Neural cell (in vitro differentiated cells): ENCODE results near the gene MDP1. TPM values are rescaled to one million over a fixed set of nuclear protein-coding genes. Genes with fewer than 3 reads are reported as not detected.

ENCODE experiments used
- H2AFZ ChIP-seq: fragments of 200-600, 300-800 bp; sonication (generic), shearing (Covaris generic); 2 replicates; pipeline ENCODE4 v1.6.0; 2014; ENCODE audit warnings: low read depth, mild to moderate bottlenecking, antibody characterized with exemption, low read length, moderate library complexity
- H3F3A ChIP-seq: fragments of 200-600 bp; shearing (Covaris generic); 2 replicates; pipeline ENCODE4 v1.6.1; 2016; ENCODE audit warnings: mild to moderate bottlenecking, moderate library complexity, mixed read lengths, antibody characterized with exemption, low read length; ENCODE audit not compliant: insufficient read depth, poor library complexity, severe bottlenecking
- H3K27ac ChIP-seq: fragments of 200-600, 300-800 bp; sonication (generic), shearing (Covaris generic); 2 replicates; pipeline ENCODE4 v1.5.1; 2014; ENCODE audit warnings: mild to moderate bottlenecking, low read length, moderate library complexity
- H3K27me3 ChIP-seq: fragments of 300-800, 200-600 bp; sonication (generic), shearing (Covaris generic); 2 replicates; pipeline ENCODE4 v1.6.0; 2014; ENCODE audit warnings: mild to moderate bottlenecking, low read depth, low read length, moderate library complexity; ENCODE audit not compliant: insufficient read depth
- H3K36me3 ChIP-seq: fragments of 300-800, 200-600 bp; sonication (generic), shearing (Covaris generic); 2 replicates; pipeline ENCODE4 v1.5.1; 2014; ENCODE audit warnings: mild to moderate bottlenecking, antibody characterized with exemption, low read length, moderate library complexity; ENCODE audit not compliant: insufficient read depth
- H3K4me2 ChIP-seq: fragments of 300-800, 200-600 bp; sonication (generic), shearing (Covaris generic); 2 replicates; pipeline ENCODE4 v1.6.0; 2014; ENCODE audit warnings: mild to moderate bottlenecking, low read length
- H3K4me3 ChIP-seq: fragments of 300-800, 200-600 bp; sonication (generic), shearing (Covaris generic); 2 replicates; pipeline ENCODE4 v1.5.1; 2014; ENCODE audit warnings: mild to moderate bottlenecking, low read length, moderate library complexity
- H3K79me2 ChIP-seq: fragments of 200-600 bp; shearing (Covaris generic); replicated peaks from 2 replicates; pipeline ENCODE4 v1.6.0; 2014; ENCODE audit warnings: mild to moderate bottlenecking, low read length, moderate library complexity; ENCODE audit not compliant: insufficient read depth
- H3K9ac ChIP-seq: fragments of 300-800, 200-600 bp; sonication (generic), shearing (Covaris generic); 2 replicates; pipeline ENCODE4 v1.6.1; 2016; ENCODE audit warnings: mild to moderate bottlenecking, low read length, mixed read lengths
- H3K9me2 ChIP-seq: fragments of 200-600 bp; shearing (Covaris generic); 2 replicates; pipeline ENCODE4 v1.6.1; 2016; ENCODE audit warnings: mild to moderate bottlenecking, low read length, mixed read lengths; ENCODE audit not compliant: insufficient read depth
- H3K9me3 ChIP-seq: fragments of 200-600, 300-800 bp; sonication (generic), shearing (Covaris generic); 2 replicates; pipeline ENCODE4 v1.6.1; 2016; ENCODE audit warnings: mild to moderate bottlenecking, mixed run types, low read length, moderate library complexity, mixed read lengths
- H4K20me1 ChIP-seq: fragments of 200-600 bp; shearing (Covaris generic); 2 replicates; pipeline ENCODE4 v1.6.1; 2016; ENCODE audit warnings: mild to moderate bottlenecking, mixed run types; ENCODE audit not compliant: insufficient read depth
- EP300 ChIP-seq: fragments of 450-650 bp; conservative IDR thresholded peaks from 2 replicates; pipeline ENCODE4 v1.6.1; 2014; ENCODE audit warnings: antibody characterized with exemption, mild to moderate bottlenecking, moderate library complexity; ENCODE audit not compliant: poor library complexity, severe bottlenecking
- EZH2 ChIP-seq: fragments of 200-600, 300-800 bp; shearing (Covaris generic), sonication (generic); IDR thresholded peaks from 2 replicates; pipeline ENCODE4 v1.6.1; 2014; ENCODE audit warnings: antibody characterized with exemption, low read length, borderline replicate concordance, mild to moderate bottlenecking; ENCODE audit not compliant: insufficient read depth, poor library complexity, severe bottlenecking
- MXI1 ChIP-seq: fragments of 450-650 bp; conservative IDR thresholded peaks from 2 replicates; pipeline ENCODE4 v1.6.1; 2014; ENCODE audit warnings: antibody characterized with exemption, mild to moderate bottlenecking; ENCODE audit not compliant: poor library complexity, severe bottlenecking
- POLR2AphosphoS5 ChIP-seq: IDR thresholded peaks from 2 replicates; pipeline ENCODE4 v1.6.1; 2012
- RAD21 ChIP-seq: fragments of 450-650 bp; conservative IDR thresholded peaks from 2 replicates; pipeline ENCODE4 v1.6.1; 2014; ENCODE audit warnings: antibody characterized with exemption, mild to moderate bottlenecking, moderate library complexity
- SMC3 ChIP-seq: fragments of 450-650 bp; conservative IDR thresholded peaks from 2 replicates; pipeline ENCODE4 v1.6.1; 2014; ENCODE audit warnings: antibody characterized with exemption, mild to moderate bottlenecking, moderate library complexity; ENCODE audit not compliant: poor library complexity
- TAF1 ChIP-seq: IDR thresholded peaks from 2 replicates; pipeline ENCODE4 v1.6.1; 2012; ENCODE audit warnings: low read depth
- polyA plus RNA-seq: library from polyadenylated mRNA; depleted of rRNA; stranded (reverse); fragments of >200 nt; gene quantifications from 2 replicates; pipeline ENCODE4 v1.2.3, GENCODE V29; 2014
- TF ChIP-seq, protein P1 (sequence below): fragments of 450-650 bp; IDR thresholded peaks from 2 replicates; pipeline ENCODE4 v1.5.1; 2014; ENCODE audit warnings: antibody characterized with exemption, mild to moderate bottlenecking, moderate library complexity; ENCODE audit not compliant: poor library complexity, severe bottlenecking
- TF ChIP-seq, protein P2 (sequence below): IDR thresholded peaks from 2 replicates; pipeline ENCODE4 v1.6.1; 2012; ENCODE audit warnings: borderline replicate concordance

Gene MDP1
- polyA plus RNA-seq, 1 donor from 2014 or later, result 94.2 TPM

DNA sequence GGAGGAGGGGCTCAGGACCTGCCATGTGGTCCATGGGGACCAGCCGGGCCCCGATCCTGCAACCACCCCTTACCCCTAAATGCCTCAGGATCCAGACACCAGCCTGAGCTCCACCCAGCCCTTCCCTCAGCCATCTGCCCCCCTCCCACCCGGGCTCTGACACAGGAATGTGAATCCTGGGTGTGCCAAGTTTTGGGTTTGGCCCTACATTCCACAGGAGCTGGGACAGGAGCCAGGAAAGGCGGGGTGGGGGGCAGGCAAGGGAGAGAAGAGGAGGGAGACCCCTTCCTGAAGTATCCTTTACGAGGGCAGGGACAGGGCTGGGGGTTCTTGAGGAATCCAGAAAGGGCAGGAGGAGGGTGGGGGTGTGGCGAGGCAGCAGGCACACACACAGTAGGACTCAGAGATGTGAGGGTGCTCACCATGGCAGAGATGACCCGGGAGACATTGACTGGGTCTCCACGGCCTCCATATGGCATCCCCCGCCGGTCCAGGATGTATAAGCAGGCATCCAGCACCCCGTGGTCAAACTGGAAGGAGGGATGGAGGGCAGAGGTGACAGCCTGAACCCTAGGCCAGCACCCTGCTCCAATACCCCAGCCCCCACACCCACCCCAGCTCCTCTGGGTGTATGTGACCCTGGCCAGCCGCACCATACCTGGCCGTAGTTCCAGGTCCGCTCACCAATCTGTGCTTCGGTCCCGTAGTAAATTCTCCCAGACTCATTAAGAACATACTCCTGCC lies 43.6 kb upstream of the MDP1 start:
- TF ChIP-seq, protein P1, sequence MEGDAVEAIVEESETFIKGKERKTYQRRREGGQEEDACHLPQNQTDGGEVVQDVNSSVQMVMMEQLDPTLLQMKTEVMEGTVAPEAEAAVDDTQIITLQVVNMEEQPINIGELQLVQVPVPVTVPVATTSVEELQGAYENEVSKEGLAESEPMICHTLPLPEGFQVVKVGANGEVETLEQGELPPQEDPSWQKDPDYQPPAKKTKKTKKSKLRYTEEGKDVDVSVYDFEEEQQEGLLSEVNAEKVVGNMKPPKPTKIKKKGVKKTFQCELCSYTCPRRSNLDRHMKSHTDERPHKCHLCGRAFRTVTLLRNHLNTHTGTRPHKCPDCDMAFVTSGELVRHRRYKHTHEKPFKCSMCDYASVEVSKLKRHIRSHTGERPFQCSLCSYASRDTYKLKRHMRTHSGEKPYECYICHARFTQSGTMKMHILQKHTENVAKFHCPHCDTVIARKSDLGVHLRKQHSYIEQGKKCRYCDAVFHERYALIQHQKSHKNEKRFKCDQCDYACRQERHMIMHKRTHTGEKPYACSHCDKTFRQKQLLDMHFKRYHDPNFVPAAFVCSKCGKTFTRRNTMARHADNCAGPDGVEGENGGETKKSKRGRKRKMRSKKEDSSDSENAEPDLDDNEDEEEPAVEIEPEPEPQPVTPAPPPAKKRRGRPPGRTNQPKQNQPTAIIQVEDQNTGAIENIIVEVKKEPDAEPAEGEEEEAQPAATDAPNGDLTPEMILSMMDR, result no peak
- TF ChIP-seq RAD21, result no peak
- no peak for TF ChIP-seq SMC3
- no peak for TF ChIP-seq TAF1
- no peak for TF ChIP-seq MXI1
- no peak for TF ChIP-seq EZH2
- no peak for TF ChIP-seq EP300
- no peak for TF ChIP-seq POLR2AphosphoS5
- TF ChIP-seq, protein P2, sequence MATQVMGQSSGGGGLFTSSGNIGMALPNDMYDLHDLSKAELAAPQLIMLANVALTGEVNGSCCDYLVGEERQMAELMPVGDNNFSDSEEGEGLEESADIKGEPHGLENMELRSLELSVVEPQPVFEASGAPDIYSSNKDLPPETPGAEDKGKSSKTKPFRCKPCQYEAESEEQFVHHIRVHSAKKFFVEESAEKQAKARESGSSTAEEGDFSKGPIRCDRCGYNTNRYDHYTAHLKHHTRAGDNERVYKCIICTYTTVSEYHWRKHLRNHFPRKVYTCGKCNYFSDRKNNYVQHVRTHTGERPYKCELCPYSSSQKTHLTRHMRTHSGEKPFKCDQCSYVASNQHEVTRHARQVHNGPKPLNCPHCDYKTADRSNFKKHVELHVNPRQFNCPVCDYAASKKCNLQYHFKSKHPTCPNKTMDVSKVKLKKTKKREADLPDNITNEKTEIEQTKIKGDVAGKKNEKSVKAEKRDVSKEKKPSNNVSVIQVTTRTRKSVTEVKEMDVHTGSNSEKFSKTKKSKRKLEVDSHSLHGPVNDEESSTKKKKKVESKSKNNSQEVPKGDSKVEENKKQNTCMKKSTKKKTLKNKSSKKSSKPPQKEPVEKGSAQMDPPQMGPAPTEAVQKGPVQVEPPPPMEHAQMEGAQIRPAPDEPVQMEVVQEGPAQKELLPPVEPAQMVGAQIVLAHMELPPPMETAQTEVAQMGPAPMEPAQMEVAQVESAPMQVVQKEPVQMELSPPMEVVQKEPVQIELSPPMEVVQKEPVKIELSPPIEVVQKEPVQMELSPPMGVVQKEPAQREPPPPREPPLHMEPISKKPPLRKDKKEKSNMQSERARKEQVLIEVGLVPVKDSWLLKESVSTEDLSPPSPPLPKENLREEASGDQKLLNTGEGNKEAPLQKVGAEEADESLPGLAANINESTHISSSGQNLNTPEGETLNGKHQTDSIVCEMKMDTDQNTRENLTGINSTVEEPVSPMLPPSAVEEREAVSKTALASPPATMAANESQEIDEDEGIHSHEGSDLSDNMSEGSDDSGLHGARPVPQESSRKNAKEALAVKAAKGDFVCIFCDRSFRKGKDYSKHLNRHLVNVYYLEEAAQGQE, result no peak
- Histone ChIP-seq H3K27me3 (no peaks in the 10 kb centered on the region), H3F3A (no peaks in the 10 kb centered on the region), H4K20me1 (no peaks in the 10 kb centered on the region), H2AFZ (no peak overlapping the region), H3K36me3 (no peaks in the 10 kb centered on the region), H3K9ac (no peak overlapping the region), H3K4me3 (no peak overlapping the region), H3K4me2 (no peak overlapping the region), H3K79me2 (no peaks in the 10 kb centered on the region), H3K9me3 (no peaks in the 10 kb centered on the region), H3K9me2 (no peaks in the 10 kb centered on the region), H3K27ac (no peak overlapping the region)

DNA sequence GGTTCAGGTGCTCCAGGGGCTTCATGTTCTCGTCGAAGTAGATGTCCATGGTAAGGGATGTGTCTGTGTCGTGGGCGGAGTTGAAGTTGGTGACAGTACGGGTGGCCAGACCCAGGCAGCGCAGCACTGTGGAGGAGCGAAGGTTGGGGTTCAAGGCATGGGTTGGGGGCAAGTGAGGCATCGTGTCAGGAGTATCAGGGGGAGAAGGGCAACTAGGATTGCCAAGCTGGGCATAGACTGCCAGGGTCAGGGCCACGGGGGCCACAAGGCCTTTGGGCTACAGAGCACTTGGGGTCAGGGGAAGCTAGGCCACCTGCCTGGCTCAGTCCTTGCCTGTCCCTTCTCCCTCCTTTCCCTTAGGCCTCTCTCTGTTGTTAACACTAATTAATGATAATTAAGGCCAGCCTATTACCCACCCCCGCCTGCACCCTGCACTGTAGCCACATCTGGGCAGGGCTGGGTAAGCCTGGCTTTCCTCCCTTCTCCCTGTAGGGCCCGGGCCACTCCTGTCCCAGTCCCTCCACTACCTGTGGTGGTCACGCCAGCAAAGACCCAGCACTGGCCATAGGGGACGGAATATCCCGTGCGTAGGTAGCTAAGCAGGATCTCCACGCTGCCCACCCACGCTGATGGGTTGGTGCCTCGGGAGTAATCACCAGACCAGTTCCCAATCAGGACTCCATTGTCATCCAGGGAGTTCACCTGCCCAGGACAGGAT lies 42.8 kb upstream of the MDP1 start:
- TF ChIP-seq MXI1 (no peak), RAD21 (no peak), POLR2AphosphoS5 (no peak), TAF1 (no peak), EP300 (no peak), EZH2 (no peak), SMC3 (no peak)
- TF ChIP-seq, protein P1, result no peak
- TF ChIP-seq, protein P2, result no peak
- no peaks in the 10 kb centered on the region for H3K79me2 ChIP-seq
- no peaks in the 10 kb centered on the region for H3F3A ChIP-seq
- H3K27ac ChIP-seq, result no peak overlapping the region
- no peaks in the 10 kb centered on the region for H3K36me3 ChIP-seq
- H3K4me2 ChIP-seq, result no peak overlapping the region
- no peak overlapping the region for H2AFZ ChIP-seq
- H3K9me2 ChIP-seq, result no peaks in the 10 kb centered on the region
- H4K20me1 ChIP-seq, result no peaks in the 10 kb centered on the region
- H3K27me3 ChIP-seq, result no peaks in the 10 kb centered on the region
- no peaks in the 10 kb centered on the region for H3K9me3 ChIP-seq
- no peak overlapping the region for H3K4me3 ChIP-seq
- no peak overlapping the region for H3K9ac ChIP-seq
